Right hindlimb (tissue), 1 donor: ENCODE measurements around the gene LRP10.

Experiments
- DNase-seq: peaks from one replicate; pipeline ENCODE4 v3.0.0-alpha.2; 2018

The LRP10 gene

DNA sequence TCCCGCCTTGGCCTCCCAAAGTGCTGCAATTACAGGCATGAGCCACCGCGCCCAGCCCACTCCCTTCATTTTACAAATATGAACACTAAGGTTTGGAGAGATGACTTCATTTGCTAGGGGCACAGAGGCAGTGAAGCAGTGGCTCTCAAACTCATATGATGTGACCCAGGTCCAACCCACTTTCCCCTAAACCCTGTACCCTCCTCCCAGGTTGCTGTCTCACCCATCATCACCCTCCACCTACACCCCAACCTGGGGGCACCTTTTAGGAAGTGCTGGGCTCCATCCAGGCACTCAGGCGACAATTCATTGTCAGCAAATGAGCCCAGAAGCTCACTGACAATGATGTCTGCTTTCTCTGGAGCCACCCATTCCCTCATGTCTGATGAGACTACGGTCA is 52.2 kb downstream of the LRP10 start:
- DNase-seq: no peak

DNA sequence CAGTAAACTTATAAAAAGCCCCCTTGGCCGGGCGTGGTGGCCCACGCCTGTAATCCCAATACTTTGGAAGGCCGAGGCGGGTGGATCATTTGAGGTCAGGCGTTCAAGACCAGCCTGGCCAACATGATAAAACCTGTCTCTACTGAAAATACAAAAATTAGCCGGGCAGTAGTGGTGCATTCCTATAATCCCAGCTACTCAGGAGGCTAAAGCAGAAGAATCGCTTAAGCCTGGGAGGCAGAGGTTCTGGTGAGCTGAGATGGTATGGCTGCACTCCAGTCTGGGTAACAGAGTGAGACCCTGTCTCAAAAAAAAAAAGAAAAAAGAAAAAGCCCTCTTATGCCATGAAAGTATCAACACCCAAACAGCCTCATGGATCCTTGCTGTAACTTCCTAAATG is 54.0 kb downstream of the LRP10 start:
- no peak for DNase-seq

DNA sequence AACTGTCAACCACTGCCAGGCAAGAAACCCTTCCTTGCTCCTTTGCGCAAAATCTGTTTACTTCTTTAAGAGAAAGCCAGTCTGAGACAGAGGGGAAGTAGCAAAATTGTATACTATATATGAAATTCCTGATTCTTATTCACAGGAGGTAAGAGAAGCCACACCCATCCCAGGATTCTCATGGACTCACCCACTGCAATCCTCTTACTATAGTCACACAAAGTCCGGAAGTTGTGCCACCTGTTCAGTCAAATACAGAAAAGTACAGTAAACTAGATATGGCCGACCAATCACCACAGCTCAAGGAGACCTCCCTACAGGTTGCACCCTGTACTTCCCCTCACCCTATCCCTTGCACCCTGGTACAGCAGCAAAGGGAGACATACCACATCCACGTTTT is 54.8 kb downstream of the LRP10 start:
- DNase-seq: no peak

DNA sequence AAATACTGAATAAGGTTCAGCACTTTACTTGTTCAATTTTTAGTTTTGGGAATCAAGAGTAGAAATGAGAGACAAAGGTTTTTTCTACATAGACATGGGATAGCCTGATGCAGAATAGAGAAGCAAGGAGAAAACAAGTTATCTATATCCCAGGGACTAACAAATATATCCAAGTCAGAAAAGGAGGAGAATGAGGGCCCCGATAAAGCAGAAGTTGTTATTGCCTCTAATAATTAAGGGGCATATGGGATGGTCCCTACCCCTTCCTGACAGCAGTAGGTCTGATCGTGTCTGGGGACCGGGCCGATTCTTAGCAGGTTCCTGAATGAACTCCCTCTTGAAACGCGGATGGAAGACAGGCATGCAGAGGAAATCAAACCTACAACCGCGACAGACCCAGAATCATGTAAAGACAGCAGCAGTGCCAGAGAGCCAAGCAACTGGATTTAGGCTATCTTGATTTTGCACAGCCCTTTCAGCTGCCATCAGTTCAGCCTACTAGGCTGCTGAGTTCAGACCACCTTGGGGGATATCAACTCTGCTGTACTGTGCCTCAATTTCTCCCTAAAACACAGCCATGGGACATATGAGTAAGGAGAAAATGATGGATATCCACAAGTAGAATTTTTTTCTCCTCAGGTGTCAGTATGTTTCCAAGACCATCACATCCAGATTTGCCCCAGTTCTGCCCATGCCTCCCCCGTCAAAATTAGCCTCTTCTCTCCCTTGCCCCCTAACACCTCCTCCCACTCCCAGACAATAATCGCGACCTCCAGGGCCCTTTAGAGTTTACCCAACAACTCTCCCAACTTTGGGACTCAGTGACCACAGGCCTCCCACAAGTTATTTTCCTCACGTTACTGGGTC is 56.9 kb downstream of the LRP10 start:
- DNase-seq: no peak

DNA sequence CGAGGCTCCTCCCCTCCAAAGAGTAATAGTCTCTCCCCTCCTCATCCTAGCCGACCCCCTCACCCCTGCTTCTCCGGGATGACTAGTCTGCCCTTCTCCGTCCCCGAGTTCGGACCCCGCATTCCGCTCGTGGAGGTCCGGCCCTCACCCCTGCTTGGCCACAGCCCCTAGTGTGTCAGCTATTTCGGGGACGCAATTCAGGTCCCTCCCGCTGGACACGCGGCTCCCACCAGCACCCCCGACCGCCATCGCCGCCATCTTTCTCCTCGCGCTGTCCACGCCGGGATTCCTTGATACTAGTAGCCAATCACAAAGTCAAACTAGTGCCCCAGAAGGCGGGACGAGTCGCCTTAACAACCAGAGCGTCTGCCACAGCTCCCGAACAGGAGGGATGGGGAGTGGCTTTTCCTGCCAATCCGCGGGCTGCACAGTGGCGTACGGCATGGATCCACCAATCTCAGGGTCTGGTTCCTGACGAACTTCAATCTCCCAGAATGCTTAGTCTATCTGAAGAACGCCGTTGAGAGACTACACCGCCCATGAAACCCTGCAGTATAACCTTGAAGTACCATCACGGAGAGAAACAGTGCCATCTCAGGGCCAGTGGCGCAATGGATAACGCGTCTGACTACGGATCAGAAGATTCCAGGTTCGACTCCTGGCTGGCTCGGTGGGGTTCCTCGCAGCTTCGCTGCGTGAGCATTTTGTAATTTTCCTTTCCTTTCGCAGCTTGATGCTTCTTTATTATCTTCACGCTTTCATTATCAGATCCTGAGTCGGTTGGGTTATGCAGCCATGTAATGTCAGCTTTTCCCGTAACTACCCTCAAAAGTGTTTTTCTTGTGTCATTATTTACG is 57.8 kb downstream of the LRP10 start, which contains the start of gene PRMT5:
TSS of gene PRMT5 (minus strand) at position 273 of the 857 bp plus-strand sequence. CDS start at position 258, 15 bp downstream.
- peak; percentile 100 for DNase-seq

DNA sequence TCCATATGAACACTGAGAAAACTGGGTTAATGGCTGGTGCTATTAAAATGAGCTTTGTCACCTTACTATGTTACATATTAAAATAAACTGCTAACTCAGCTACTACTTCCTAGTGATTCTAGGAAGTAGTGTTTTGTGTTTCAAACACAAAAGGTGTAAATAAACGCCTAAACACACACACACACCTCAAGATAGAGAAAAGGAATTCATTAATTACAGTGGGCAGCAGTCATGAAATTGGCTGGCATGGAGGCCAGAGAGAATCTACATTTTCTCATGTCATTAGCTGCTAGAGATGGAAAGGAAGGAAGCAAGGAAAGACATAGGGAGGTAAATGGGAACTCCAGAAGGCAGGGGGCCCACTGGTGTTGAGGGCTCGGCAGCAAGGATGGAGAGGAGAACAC is 58.4 kb downstream of the LRP10 start:
- DNase-seq: no peak
